H9 (cell line): ENCODE data around the gene ELANE. TPM values are rescaled to one million over a fixed set of nuclear protein-coding genes. Genes with fewer than 3 reads are reported as not detected.

Source experiments
- DNase-seq: peaks from one replicate; pipeline ENCODE4 v3.0.0-alpha.2; 2017
- H2AFZ ChIP-seq: one replicate; pipeline ENCODE4 v1.6.1; 2013; ENCODE audit warnings: mild to moderate bottlenecking, low read length, control low read depth, moderate library complexity
- H2AK5ac ChIP-seq: 2 replicates; pipeline ENCODE4 v1.6.1; 2013; ENCODE audit warnings: low read length, control low read depth, mixed read lengths; ENCODE audit not compliant: insufficient read length
- H2BK120ac ChIP-seq: one replicate; pipeline ENCODE4 v1.6.1; 2013; ENCODE audit warnings: low read depth, mild to moderate bottlenecking, low read length, control low read depth, inconsistent platforms; ENCODE audit not compliant: poor library complexity, severe bottlenecking
- H2BK12ac ChIP-seq: 2 replicates; pipeline ENCODE4 v1.6.1; 2013; ENCODE audit warnings: low read length, control low read depth, mixed read lengths, low read depth; ENCODE audit not compliant: insufficient read length
- H2BK15ac ChIP-seq: 2 replicates; pipeline ENCODE4 v1.6.1; 2013; ENCODE audit warnings: low read depth, low read length, control low read depth
- H2BK20ac ChIP-seq: one replicate; pipeline ENCODE4 v1.6.1; 2013; ENCODE audit warnings: low read depth, mild to moderate bottlenecking, low read length, control low read depth, inconsistent platforms; ENCODE audit not compliant: poor library complexity, severe bottlenecking
- H2BK5ac ChIP-seq: 2 replicates; pipeline ENCODE4 v1.6.1; 2013; ENCODE audit warnings: low read length, control low read depth, mixed read lengths; ENCODE audit not compliant: insufficient read length
- H3K14ac ChIP-seq: 2 replicates; pipeline ENCODE4 v1.6.1; 2013; ENCODE audit warnings: low read length, control low read depth; ENCODE audit not compliant: insufficient read depth
- H3K18ac ChIP-seq: 2 replicates; pipeline ENCODE4 v1.6.1; 2013; ENCODE audit warnings: low read depth, mild to moderate bottlenecking, mixed read lengths, low read length, control low read depth; ENCODE audit not compliant: insufficient read length
- H3K23ac ChIP-seq: 2 replicates; pipeline ENCODE4 v1.6.1; 2013; ENCODE audit warnings: low read length, control low read depth, mixed read lengths, low read depth; ENCODE audit not compliant: insufficient read length
- H3K23me2 ChIP-seq: 2 replicates; pipeline ENCODE4 v1.6.1; 2013; ENCODE audit warnings: low read depth, mild to moderate bottlenecking, mixed read lengths, low read length, control low read depth; ENCODE audit not compliant: insufficient read length, poor library complexity, severe bottlenecking
- H3K27ac ChIP-seq: 2 replicates; pipeline ENCODE4 v1.5.1; 2013; ENCODE audit warnings: low read length, control low read depth, mixed read lengths, low read depth; ENCODE audit not compliant: insufficient read length
- H3K27me3 ChIP-seq: 2 replicates; pipeline ENCODE4 v1.6.1; 2013; ENCODE audit warnings: low read length, control low read depth, inconsistent platforms; ENCODE audit not compliant: insufficient read depth
- H3K4ac ChIP-seq: 2 replicates; pipeline ENCODE4 v1.6.1; 2013; ENCODE audit warnings: low read depth, mild to moderate bottlenecking, control low read depth, inconsistent platforms, low read length, moderate library complexity
- H3K4me1 ChIP-seq: 2 replicates; pipeline ENCODE4 v1.6.1; 2013; ENCODE audit warnings: low read length, control low read depth, inconsistent platforms; ENCODE audit not compliant: insufficient read depth
- H3K4me2 ChIP-seq: 2 replicates; pipeline ENCODE4 v1.6.1; 2013; ENCODE audit warnings: low read length, control low read depth, mixed read lengths; ENCODE audit not compliant: insufficient read length, insufficient read depth
- H3K56ac ChIP-seq: 2 replicates; pipeline ENCODE4 v1.6.1; 2013; ENCODE audit warnings: low read depth, mild to moderate bottlenecking, mixed read lengths, low read length, control low read depth; ENCODE audit not compliant: insufficient read length
- H3K79me1 ChIP-seq: 2 replicates; pipeline ENCODE4 v1.6.1; 2013; ENCODE audit warnings: low read depth, mild to moderate bottlenecking, moderate library complexity, low read length, control low read depth, inconsistent platforms; ENCODE audit not compliant: insufficient read depth, poor library complexity, severe bottlenecking
- H3K79me2 ChIP-seq: 2 replicates; pipeline ENCODE4 v1.6.1; 2013; ENCODE audit warnings: low read length, control low read depth, inconsistent platforms; ENCODE audit not compliant: insufficient read depth
- H3K9ac ChIP-seq: 2 replicates; pipeline ENCODE4 v1.6.1; 2013; ENCODE audit warnings: low read length, control low read depth, mixed read lengths; ENCODE audit not compliant: insufficient read length; ENCODE audit errors: extremely low read depth
- H3K9me3 ChIP-seq: one replicate; pipeline ENCODE4 v1.6.1; 2013; ENCODE audit warnings: low read depth, low read length, inconsistent platforms; ENCODE audit not compliant: control insufficient read depth
- H3T11ph ChIP-seq: one replicate; pipeline ENCODE4 v1.6.1; 2013; ENCODE audit warnings: mild to moderate bottlenecking, low read length, control low read depth, inconsistent platforms
- H4K20me1 ChIP-seq: one replicate; pipeline ENCODE4 v1.6.1; 2013; ENCODE audit not compliant: control insufficient read depth, insufficient read length, insufficient read depth
- H4K5ac ChIP-seq: 2 replicates; pipeline ENCODE4 v1.6.1; 2013; ENCODE audit warnings: low read depth, mild to moderate bottlenecking, mixed read lengths, low read length, control low read depth; ENCODE audit not compliant: insufficient read length
- H4K8ac ChIP-seq: replicated peaks from 2 replicates; pipeline ENCODE4 v1.6.1; 2013; ENCODE audit warnings: low read length, control low read depth, mixed read lengths, low read depth; ENCODE audit not compliant: insufficient read length
- H4K91ac ChIP-seq: 2 replicates; pipeline ENCODE4 v1.6.1; 2013; ENCODE audit warnings: low read depth, mild to moderate bottlenecking, moderate library complexity, mixed read lengths, low read length, control low read depth; ENCODE audit not compliant: insufficient read length
- H3K27ac Mint-ChIP-seq, 3 experiments: 2 replicates in 2 of 3; 3 replicates in 1 of 3; pipeline ENCODE4 v1.8.0; 2020 to 2021; ENCODE audit warnings: mixed read lengths in 3 of 3, mild to moderate bottlenecking in 1 of 3, moderate library complexity in 1 of 3
- H3K27me3 Mint-ChIP-seq: 2 replicates; pipeline ENCODE4 v1.8.0; 2021; ENCODE audit warnings: low read depth, mild to moderate bottlenecking, moderate library complexity, mixed read lengths
- H3K36me3 Mint-ChIP-seq, 3 experiments: 2 replicates in 2 of 3; 3 replicates in 1 of 3; pipeline ENCODE4 v1.8.0; 2020 to 2021; ENCODE audit warnings: low read depth in 3 of 3, mixed read lengths in 3 of 3; ENCODE audit not compliant: insufficient read depth in 1 of 3
- H3K4me1 Mint-ChIP-seq, 2 experiments: 2 replicates each; pipeline ENCODE4 v1.8.0; 2020; ENCODE audit warnings: mixed read lengths in 2 of 2
- H3K4me3 Mint-ChIP-seq, 2 experiments: 2 replicates in 1 of 2; 3 replicates in 1 of 2; pipeline ENCODE4 v1.8.0; 2020 to 2021; ENCODE audit warnings: mild to moderate bottlenecking in 2 of 2, mixed read lengths in 2 of 2, moderate library complexity in 1 of 2
- H3K9me3 Mint-ChIP-seq, 2 experiments: 2 replicates in 1 of 2; 3 replicates in 1 of 2; pipeline ENCODE4 v1.8.0; 2020; ENCODE audit warnings: mild to moderate bottlenecking in 2 of 2, mixed read lengths in 2 of 2, moderate library complexity in 1 of 2
- WGBS: extraction: QIAGEN DNeasy Blood & Tissue Kit; methylation state at CpG from one replicate; pipeline ENCODE4 v1.1.7; 2013; ENCODE audit warnings: missing lambda C conversion rate, low lambda C conversion rate, mixed read lengths; ENCODE audit not compliant: insufficient read length; ENCODE audit errors: extremely low coverage; 5-methylcytosine and 5-hydroxymethylcytosine counted together
- total RNA-seq: library from RNA; stranded (reverse); gene quantifications from 2 replicates; pipeline ENCODE4 v1.2.1, GENCODE V29; 2021
- TF ChIP-seq, protein P1 (sequence below): fragments of 200-600 bp; sonication (generic); conservative IDR thresholded peaks from 3 replicates; pipeline ENCODE4 v1.8.0; 2021; ENCODE audit warnings: antibody characterized with exemption, mild to moderate bottlenecking

ELANE gene
- total RNA-seq, 1 experiment from 2014 or later = not detected

DNA sequence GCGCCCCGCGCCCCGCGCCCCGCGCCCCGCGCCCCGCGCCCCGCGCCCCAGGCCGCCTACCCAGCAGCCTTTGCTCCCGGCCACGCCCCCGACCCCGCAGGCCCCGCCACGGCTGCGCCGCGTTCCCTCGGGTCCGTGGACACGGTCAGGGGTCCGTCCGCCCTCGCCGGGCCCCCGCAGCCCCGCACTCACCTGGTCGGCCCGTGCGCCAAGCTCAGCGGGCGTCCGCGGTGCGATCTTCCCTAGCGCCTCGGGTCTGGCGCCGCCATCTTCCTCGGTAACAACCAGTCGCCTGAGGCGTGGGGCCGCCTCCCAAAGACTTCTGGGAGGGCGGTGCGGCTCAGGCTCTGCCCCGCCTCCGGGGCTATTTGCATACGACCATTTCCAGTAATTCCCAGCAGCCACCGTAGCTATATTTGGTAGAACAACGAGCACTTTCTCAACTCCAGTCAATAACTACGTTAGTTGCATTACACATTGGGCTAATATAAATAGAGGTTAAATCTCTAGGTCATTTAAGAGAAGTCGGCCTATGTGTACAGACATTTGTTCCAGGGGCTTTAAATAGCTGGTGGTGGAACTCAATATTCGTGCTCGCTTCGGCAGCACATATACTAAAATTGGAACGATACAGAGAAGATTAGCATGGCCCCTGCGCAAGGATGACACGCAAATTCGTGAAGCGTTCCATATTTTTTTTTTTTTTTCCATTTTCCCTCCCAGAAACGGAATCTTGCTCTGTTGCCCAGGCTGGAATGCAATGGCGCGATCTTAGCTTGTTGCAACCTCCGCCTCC lies 41.0 kb downstream of the ELANE start, which contains the start of the genes MED16 and RNU6-9:
MED16 (minus strand) TSS at position 294 of the 796 bp plus-strand sequence. CDS start 2,056 bp downstream, outside the sequence.
RNU6-9 (plus strand) TSS at position 591 of the 796 bp plus-strand sequence.
- peaks cover 5 to 6% of the 10 kb centered on the region in 2 experiments for H3K4me1 Mint-ChIP-seq
- TF ChIP-seq, protein P1, sequence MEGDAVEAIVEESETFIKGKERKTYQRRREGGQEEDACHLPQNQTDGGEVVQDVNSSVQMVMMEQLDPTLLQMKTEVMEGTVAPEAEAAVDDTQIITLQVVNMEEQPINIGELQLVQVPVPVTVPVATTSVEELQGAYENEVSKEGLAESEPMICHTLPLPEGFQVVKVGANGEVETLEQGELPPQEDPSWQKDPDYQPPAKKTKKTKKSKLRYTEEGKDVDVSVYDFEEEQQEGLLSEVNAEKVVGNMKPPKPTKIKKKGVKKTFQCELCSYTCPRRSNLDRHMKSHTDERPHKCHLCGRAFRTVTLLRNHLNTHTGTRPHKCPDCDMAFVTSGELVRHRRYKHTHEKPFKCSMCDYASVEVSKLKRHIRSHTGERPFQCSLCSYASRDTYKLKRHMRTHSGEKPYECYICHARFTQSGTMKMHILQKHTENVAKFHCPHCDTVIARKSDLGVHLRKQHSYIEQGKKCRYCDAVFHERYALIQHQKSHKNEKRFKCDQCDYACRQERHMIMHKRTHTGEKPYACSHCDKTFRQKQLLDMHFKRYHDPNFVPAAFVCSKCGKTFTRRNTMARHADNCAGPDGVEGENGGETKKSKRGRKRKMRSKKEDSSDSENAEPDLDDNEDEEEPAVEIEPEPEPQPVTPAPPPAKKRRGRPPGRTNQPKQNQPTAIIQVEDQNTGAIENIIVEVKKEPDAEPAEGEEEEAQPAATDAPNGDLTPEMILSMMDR = no peak
- Histone ChIP-seq H3K56ac (no peak within 1 kb of the TSS), H3K9me3 (no peaks in the 10 kb centered on the region), H3K79me1 (no peaks in the 10 kb centered on the region), H3K18ac (peak within 1 kb of the TSS; percentile 81), H3K23me2 (peaks cover 4% of the 10 kb centered on the region), H2BK12ac (no peak within 1 kb of the TSS), H2BK5ac (no peak within 1 kb of the TSS), H3K4me2 (peak within 1 kb of the TSS; percentile 56), H2AFZ (no peak within 1 kb of the TSS), H2AK5ac (no peak within 1 kb of the TSS), H3K9ac (peak within 1 kb of the TSS; percentile 71), H2BK15ac (no peak within 1 kb of the TSS), H3T11ph (no peak within 1 kb of the TSS), H3K23ac (no peak within 1 kb of the TSS), H3K79me2 (no peaks in the 10 kb centered on the region; the same call in 1 of the 2 replicates), H3K4me1 (no peaks in the 10 kb centered on the region), H4K20me1 (peaks cover 2% of the 10 kb centered on the region), H4K5ac (no peak within 1 kb of the TSS), H2BK120ac (no peak within 1 kb of the TSS), H3K14ac (peak within 1 kb of the TSS; percentile 96), H4K8ac (no peak within 1 kb of the TSS), H3K4ac (no peak within 1 kb of the TSS), H3K27me3 (no peaks in the 10 kb centered on the region), H4K91ac (no peak within 1 kb of the TSS), H2BK20ac (no peak within 1 kb of the TSS), H3K27ac (peak within 1 kb of the TSS; percentile 12)
- peak; percentile 91 for DNase-seq
- no peaks in the 10 kb centered on the region; a peak in 1 of 5 replicates for H3K9me3 Mint-ChIP-seq
- H3K36me3 Mint-ChIP-seq = peaks cover 2 to 35% (median 29%) of the 10 kb centered on the region in 3 experiments; a peak in 6 of 7 replicates
- H3K27me3 Mint-ChIP-seq = peaks cover 4% of the 10 kb centered on the region; the same call in 1 of the 2 replicates
- peak within 1 kb of the TSS; percentile 98 to 100 (median 99) for H3K27ac Mint-ChIP-seq
- H3K4me3 Mint-ChIP-seq = peak within 1 kb of the TSS; percentile 79 to 90
- WGBS = no CpG with 5 or more reads among the region's 69 CpGs
